Liver (tissue), 9 donors: Measurements from ENCODE around the gene ZNF22. TPM values are rescaled to one million over a fixed set of nuclear protein-coding genes. Genes with fewer than 3 reads are reported as not detected.

Experiments used
- DNase-seq: peaks from one replicate; pipeline ENCODE4 v3.0.0-alpha.2; 2017; ENCODE audit warnings: low spot score
- H3K27ac ChIP-seq, 2 donors: one replicate each; pipeline ENCODE4 v1.7.0; 2013; ENCODE audit warnings: inconsistent platforms in 2 of 2, low read length in 2 of 2, control low read depth in 1 of 2, low read depth in 1 of 2, mild to moderate bottlenecking in 1 of 2
- H3K27me3 ChIP-seq, 4 donors: one replicate each; pipeline versions ENCODE4 v1.6.1 to v1.7.0; 2013; ENCODE audit warnings: low read length in 3 of 4, inconsistent platforms in 1 of 4, mild to moderate bottlenecking in 1 of 4, moderate library complexity in 1 of 4; ENCODE audit not compliant: control insufficient read depth in 4 of 4, insufficient read depth in 4 of 4
- H3K36me3 ChIP-seq, 4 donors: one replicate each; pipeline versions ENCODE4 v1.6.1 to v1.7.0; 2013; ENCODE audit warnings: low read length in 3 of 4, mild to moderate bottlenecking in 3 of 4, low read depth in 1 of 4, moderate library complexity in 1 of 4; ENCODE audit not compliant: control insufficient read depth in 4 of 4, insufficient read depth in 3 of 4
- H3K4me1 ChIP-seq, 4 donors: one replicate each; pipeline versions ENCODE4 v1.6.1 to v1.7.0; 2013; ENCODE audit warnings: low read length in 3 of 4, mild to moderate bottlenecking in 3 of 4, moderate library complexity in 1 of 4; ENCODE audit not compliant: control insufficient read depth in 4 of 4, insufficient read depth in 4 of 4
- H3K4me3 ChIP-seq, 3 donors: one replicate each; pipeline versions ENCODE4 v1.6.1 to v1.7.0; 2013; ENCODE audit warnings: low read length in 3 of 3, control low read depth in 1 of 3, low read depth in 1 of 3, mild to moderate bottlenecking in 1 of 3
- H3K9ac ChIP-seq, 2 donors: one replicate each; pipeline ENCODE4 v1.7.0; 2013; ENCODE audit warnings: low read length in 2 of 2, mild to moderate bottlenecking in 2 of 2, moderate library complexity in 2 of 2, control low read depth in 1 of 2, low read depth in 1 of 2
- H3K9me3 ChIP-seq, 4 donors: one replicate each; pipeline versions ENCODE4 v1.6.1 to v1.7.0; 2013; ENCODE audit warnings: low read length in 3 of 4; ENCODE audit not compliant: control insufficient read depth in 4 of 4
- CTCF ChIP-seq: fragments of 150-350 bp; IDR thresholded peaks from 2 replicates; pipeline ENCODE4 v1.5.1; 2017; ENCODE audit warnings: improper control_type of control experiment, low read depth, low read length; ENCODE audit not compliant: missing input control
- EGR1 ChIP-seq, 2 donors: IDR thresholded peaks; 2 replicates each; pipeline ENCODE4 v1.6.1; 2016 to 2018; ENCODE audit warnings: antibody characterized with exemption in 2 of 2, low read depth in 2 of 2
- GABPA ChIP-seq, 2 donors: IDR thresholded peaks in 1 of 2; conservative IDR thresholded peaks in 1 of 2; 2 replicates each; pipeline ENCODE4 v1.6.1; 2016; ENCODE audit warnings: antibody characterized with exemption in 2 of 2, mild to moderate bottlenecking in 1 of 2, moderate library complexity in 1 of 2
- HNF4G ChIP-seq: IDR thresholded peaks from 2 replicates; pipeline ENCODE4 v1.6.1; 2016; ENCODE audit warnings: antibody characterized with exemption
- JUND ChIP-seq, 2 donors: IDR thresholded peaks; 2 replicates each; pipeline ENCODE4 v1.6.1; 2016; ENCODE audit warnings: antibody characterized with exemption in 2 of 2
- REST ChIP-seq: IDR thresholded peaks from 2 replicates; pipeline ENCODE4 v1.6.1; 2016; ENCODE audit warnings: antibody characterized with exemption, mild to moderate bottlenecking
- RXRA ChIP-seq, 2 donors: IDR thresholded peaks; 2 replicates each; pipeline ENCODE4 v1.6.1; 2017 to 2018; ENCODE audit warnings: antibody characterized with exemption in 2 of 2, mild to moderate bottlenecking in 1 of 2
- TAF1 ChIP-seq: conservative IDR thresholded peaks from 2 replicates; pipeline ENCODE4 v1.6.1; 2016; ENCODE audit warnings: antibody characterized with exemption, mild to moderate bottlenecking
- ZBTB33 ChIP-seq: IDR thresholded peaks from 2 replicates; pipeline ENCODE4 v1.6.1; 2016; ENCODE audit warnings: antibody characterized with exemption
- WGBS: extraction: QIAGEN DNeasy Blood & Tissue Kit; methylation state at CpG from one replicate; pipeline ENCODE4 v1.1.7; 2013; 5-methylcytosine and 5-hydroxymethylcytosine counted together
- polyA plus RNA-seq, 2 donors: library from polyadenylated mRNA; stranded (reverse) in 1 of 2; unstranded in 1 of 2; fragments of 200-250 nt in 1 of 2; fragments of >200 nt in 1 of 2; fragmentation: Nextera tagmentation in 1 of 2; extraction: Ambion mirVana in 1 of 2; gene quantifications; one replicate each; pipeline versions ENCODE4 v1.2.1 to v1.2.3, GENCODE V29; 2013 to 2015
- total RNA-seq, 2 donors: library from RNA; depleted of rRNA; stranded (reverse); fragments of >200 nt; gene quantifications; one replicate each; pipeline ENCODE4 v1.2.3, GENCODE V29; 2014
- donor health status: healthy.
- donor health status: healthy.
- donor health status: healthy.
- donor health status: healthy.
- donor health status: healthy.

ZNF22 gene
- total RNA-seq (10 to 100 TPM; 19.3 to 22.6 TPM), polyA plus RNA-seq (10 to 100 TPM; 10.3 to 21.3 TPM)

- H3K9ac ChIP-seq: peak within 1 kb of the TSS; percentile 61 to 92
- H3K4me3 ChIP-seq: peak within 1 kb of the TSS; percentile 78 to 97 (median 79)
- peaks cover 16 to 58% (median 40%) of the 10 kb centered on the region in 4 donors for H3K4me1 ChIP-seq
- H3K27ac ChIP-seq: peak within 1 kb of the TSS; percentile 95 to 98
- TF ChIP-seq HNF4G: no peak
- TF ChIP-seq EGR1 (IDR thresholded peaks at IDR 0.05; ENCODE audit: low read depth in 2 of 2): no peak
- TF ChIP-seq GABPA (IDR thresholded peaks at IDR 0.05 in 1 of 2, conservative IDR thresholded peaks at IDR 0.05 in 1 of 2): peak in 1 of 2 donors; percentile 46
- under 1% methylated on average over 79 of the region's 79 CpGs for WGBS
- H3K36me3 ChIP-seq: peaks cover 0 to 8% (median 5%) of the 10 kb centered on the region in 4 donors
- H3K9me3 ChIP-seq: peaks cover 0 to 5% (median 1%) of the 10 kb centered on the region in 4 donors
- DNase-seq: peak; percentile 77
- no peaks in the 10 kb centered on the region for H3K27me3 ChIP-seq
Observed at GRCh38 chr10:45000752-45001380, at the start of gene ZNF22. TSS of gene ZNF22 (plus strand) at chr10:45000923. CDS start at chr10:45003369, 2,446 bp downstream.

- no peak overlapping the region for H3K27ac ChIP-seq
- no peak for DNase-seq
- H3K36me3 ChIP-seq: peaks cover 0 to 3% (median 0%) of the 10 kb centered on the region in 4 donors
- no peaks in the 10 kb centered on the region for H3K4me1 ChIP-seq
- 94% methylated on average over 7 of the region's 7 CpGs for WGBS
- TF ChIP-seq CTCF (no peak), RXRA (IDR thresholded peaks at IDR 0.05) (no peak), JUND (IDR thresholded peaks at IDR 0.05) (no peak), ZBTB33 (no peak), TAF1 (no peak), REST (no peak)
- no peaks in the 10 kb centered on the region for H3K9me3 ChIP-seq
- H3K27me3 ChIP-seq: no peaks in the 10 kb centered on the region
- H3K4me3 ChIP-seq: no peak overlapping the region
- H3K9ac ChIP-seq: no peak overlapping the region
Observed at GRCh38 chr10:44951576-44952226, 49.0 kb upstream of the ZNF22 start.
